ENCODE data around the gene ESYT1.
"Not testable (repeated sequence)": the region's sequence is repeated elsewhere in the genome, so short reads cannot be mapped to it uniquely, and the experiment has no call there.

Gene ESYT1

GRCh38 chr12:56129206-56129941 is 1.3 kb downstream of the ESYT1 start:
- DNase-seq = peak; percentile 87

- no peak for DNase-seq
Observed at GRCh38 chr12:56129942-56130495, 2.0 kb downstream of the ESYT1 start.

- DNase-seq = no peak
Observed at GRCh38 chr12:56130876-56131275, 2.8 kb downstream of the ESYT1 start.

- no peak for DNase-seq
Observed at GRCh38 chr12:56134897-56135296, 6.8 kb downstream of the ESYT1 start.

GRCh38 chr12:56137853-56138571 is 9.9 kb downstream of the ESYT1 start:
- no peak for DNase-seq

GRCh38 chr12:56141946-56142784 is 14.1 kb downstream of the ESYT1 start:
- DNase-seq = no peak

GRCh38 chr12:56143217-56143616 is 15.2 kb downstream of the ESYT1 start:
- DNase-seq = peak; percentile 28

GRCh38 chr12:56143870-56144269 is 15.8 kb downstream of the ESYT1 start:
- no peak for DNase-seq

- DNase-seq = no peak
Observed at GRCh38 chr12:56145217-56145616, 17.1 kb downstream of the ESYT1 start.

GRCh38 chr12:56146492-56147460 is 18.7 kb downstream of the ESYT1 start:
- DNase-seq = no peak

GRCh38 chr12:56150563-56150962 is 22.5 kb downstream of the ESYT1 start:
- peak; percentile 25 for DNase-seq

GRCh38 chr12:56151672-56152131 is 23.6 kb downstream of the ESYT1 start:
- peak; percentile 71 for DNase-seq

GRCh38 chr12:56152132-56152755 is 24.2 kb downstream of the ESYT1 start, which contains the start of gene MYL6B:
TSS of gene MYL6B (plus strand) at chr12:56152587. CDS start at chr12:56153919, 1,332 bp downstream.
- DNase-seq = peak; percentile 90

GRCh38 chr12:56152756-56153677 is 24.9 kb downstream of the ESYT1 start:
- no peak for DNase-seq

- no peak for DNase-seq
Observed at GRCh38 chr12:56153678-56154065, 25.6 kb downstream of the ESYT1 start.

GRCh38 chr12:56154246-56154771 is 26.2 kb downstream of the ESYT1 start:
- no peak for DNase-seq

- no peak for DNase-seq
Observed at GRCh38 chr12:56154818-56155217, 26.8 kb downstream of the ESYT1 start.

- no peak for DNase-seq
Observed at GRCh38 chr12:56155256-56155845, 27.3 kb downstream of the ESYT1 start.

GRCh38 chr12:56156464-56157200 is 28.6 kb downstream of the ESYT1 start:
- DNase-seq = not testable (repeated sequence)
